GM19193 (cell line): ENCODE measurements around the gene SEMA7A.

Source experiments
- POLR2A ChIP-seq: IDR thresholded peaks from 4 replicates; pipeline ENCODE4 v1.6.1; 2011; ENCODE audit not compliant: insufficient read depth, insufficient read length; ENCODE audit errors: extremely low read depth

Gene SEMA7A

GRCh38 chr15:74438721-74439316 is 5.1 kb upstream of the SEMA7A start:
- no peak for TF ChIP-seq POLR2A

GRCh38 chr15:74438206-74438605 is 4.4 kb upstream of the SEMA7A start:
- no peak for TF ChIP-seq POLR2A

GRCh38 chr15:74434263-74435136 is 742 bp upstream of the SEMA7A start:
- TF ChIP-seq POLR2A, result no peak

- TF ChIP-seq POLR2A, result no peak
Measured at GRCh38 chr15:74432968-74433591, 678 bp downstream of the SEMA7A start.

- no peak for TF ChIP-seq POLR2A
Measured at GRCh38 chr15:74432271-74432967, 1.3 kb downstream of the SEMA7A start.

- peak; percentile 9 for TF ChIP-seq POLR2A
Measured at GRCh38 chr15:74431645-74432044, 2.1 kb downstream of the SEMA7A start.

GRCh38 chr15:74431116-74431515 is 2.6 kb downstream of the SEMA7A start:
- TF ChIP-seq POLR2A, result no peak

GRCh38 chr15:74430510-74430951 is 3.2 kb downstream of the SEMA7A start:
- no peak for TF ChIP-seq POLR2A

- no peak for TF ChIP-seq POLR2A
Measured at GRCh38 chr15:74429781-74430400, 3.9 kb downstream of the SEMA7A start.

- peak; percentile 12 for TF ChIP-seq POLR2A
Measured at GRCh38 chr15:74428970-74429780, 4.6 kb downstream of the SEMA7A start.

GRCh38 chr15:74428442-74428787 is 5.3 kb downstream of the SEMA7A start:
- peak; percentile 5 for TF ChIP-seq POLR2A

GRCh38 chr15:74427607-74428441 is 5.9 kb downstream of the SEMA7A start:
- peak; percentile 9 for TF ChIP-seq POLR2A

- TF ChIP-seq POLR2A, result no peak
Measured at GRCh38 chr15:74426404-74427281, 7.1 kb downstream of the SEMA7A start.

GRCh38 chr15:74425630-74426029 is 8.1 kb downstream of the SEMA7A start:
- no peak for TF ChIP-seq POLR2A
